GM19025 (cell line): ENCODE results near the gene QRICH1.

Experiments used
- ATAC-seq: cut with Tn5 transposase; IDR thresholded peaks from one replicate; pipeline ENCODE4 v1.9.1; 2021; ENCODE audit warnings: mild to moderate bottlenecking, low read depth, moderate library complexity; ENCODE audit not compliant: unreplicated experiment

Gene QRICH1

DNA sequence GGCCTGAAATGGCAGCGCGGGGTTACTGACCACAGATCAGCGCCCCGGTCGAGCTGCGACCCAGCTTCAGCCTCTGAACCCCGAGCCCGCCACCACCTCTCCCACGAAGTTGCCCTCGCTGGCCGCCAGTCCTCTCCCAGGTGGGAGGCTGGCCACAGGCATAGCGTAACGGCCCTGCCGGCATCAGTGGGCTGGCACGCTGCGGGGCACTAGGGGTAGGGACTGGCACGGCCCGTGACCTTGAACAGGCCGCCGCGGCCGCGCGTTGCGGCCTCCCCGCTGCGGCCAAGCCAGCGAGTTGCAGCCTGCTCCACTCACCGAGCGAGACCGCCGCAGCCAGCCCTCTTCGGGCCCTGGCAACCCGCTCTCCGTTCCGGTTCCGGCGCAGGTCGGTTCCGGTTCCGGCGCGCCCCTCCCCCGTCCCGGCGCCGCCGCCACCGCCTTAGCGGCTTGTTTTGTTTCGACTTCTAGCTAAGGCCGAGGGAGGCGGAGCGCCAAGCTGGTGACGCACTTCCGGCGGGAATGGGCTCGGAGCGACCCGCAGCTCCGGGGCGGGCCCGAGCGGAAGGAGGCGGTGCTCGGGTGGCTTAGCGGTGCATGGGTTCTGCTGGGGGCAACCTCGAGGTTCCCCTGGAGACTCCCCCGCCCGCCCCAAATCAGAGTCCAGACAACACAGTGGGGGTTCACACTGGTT lies 26.7 kb upstream of the QRICH1 start, which contains the start of gene USP19:
Gene USP19, minus strand, starts transcription at position 386 of the 694 bp plus-strand sequence. CDS start 1,678 bp downstream, outside the sequence.
- ATAC-seq: peak; percentile 81

- ATAC-seq: no peak
Observed at GRCh38 chr3:49120096-49120437, 26.2 kb upstream of the QRICH1 start.

- no peak for ATAC-seq
Observed at GRCh38 chr3:49119439-49119838, 25.6 kb upstream of the QRICH1 start.

GRCh38 chr3:49119036-49119435 lies 25.2 kb upstream of the QRICH1 start:
- no peak for ATAC-seq

- ATAC-seq: no peak
Observed at GRCh38 chr3:49112262-49112661, 18.4 kb upstream of the QRICH1 start.

DNA sequence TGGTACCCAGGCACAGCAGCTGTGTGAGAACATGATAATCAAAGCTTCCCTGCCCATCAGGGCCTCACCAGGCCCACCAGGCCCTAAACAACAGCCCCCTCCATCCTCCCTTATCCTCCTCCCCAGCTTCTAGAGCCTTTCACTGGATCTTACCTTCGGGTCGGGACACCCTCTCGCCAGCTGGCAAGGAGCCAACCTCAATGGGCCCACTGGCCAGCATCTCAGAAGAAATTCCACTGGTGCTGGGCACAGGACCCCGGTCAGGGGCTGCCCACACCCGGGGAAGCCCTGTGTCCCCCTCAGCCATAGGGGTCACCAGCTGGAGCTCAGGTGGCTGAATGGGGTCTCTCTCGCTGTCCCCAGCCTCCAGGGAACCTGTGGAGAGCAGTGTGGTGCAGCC lies 17.5 kb upstream of the QRICH1 start:
- no peak for ATAC-seq

GRCh38 chr3:49110780-49111179 lies 16.9 kb upstream of the QRICH1 start:
- ATAC-seq: no peak

- no peak for ATAC-seq
Observed at GRCh38 chr3:49108346-49108745, 14.5 kb upstream of the QRICH1 start.

DNA sequence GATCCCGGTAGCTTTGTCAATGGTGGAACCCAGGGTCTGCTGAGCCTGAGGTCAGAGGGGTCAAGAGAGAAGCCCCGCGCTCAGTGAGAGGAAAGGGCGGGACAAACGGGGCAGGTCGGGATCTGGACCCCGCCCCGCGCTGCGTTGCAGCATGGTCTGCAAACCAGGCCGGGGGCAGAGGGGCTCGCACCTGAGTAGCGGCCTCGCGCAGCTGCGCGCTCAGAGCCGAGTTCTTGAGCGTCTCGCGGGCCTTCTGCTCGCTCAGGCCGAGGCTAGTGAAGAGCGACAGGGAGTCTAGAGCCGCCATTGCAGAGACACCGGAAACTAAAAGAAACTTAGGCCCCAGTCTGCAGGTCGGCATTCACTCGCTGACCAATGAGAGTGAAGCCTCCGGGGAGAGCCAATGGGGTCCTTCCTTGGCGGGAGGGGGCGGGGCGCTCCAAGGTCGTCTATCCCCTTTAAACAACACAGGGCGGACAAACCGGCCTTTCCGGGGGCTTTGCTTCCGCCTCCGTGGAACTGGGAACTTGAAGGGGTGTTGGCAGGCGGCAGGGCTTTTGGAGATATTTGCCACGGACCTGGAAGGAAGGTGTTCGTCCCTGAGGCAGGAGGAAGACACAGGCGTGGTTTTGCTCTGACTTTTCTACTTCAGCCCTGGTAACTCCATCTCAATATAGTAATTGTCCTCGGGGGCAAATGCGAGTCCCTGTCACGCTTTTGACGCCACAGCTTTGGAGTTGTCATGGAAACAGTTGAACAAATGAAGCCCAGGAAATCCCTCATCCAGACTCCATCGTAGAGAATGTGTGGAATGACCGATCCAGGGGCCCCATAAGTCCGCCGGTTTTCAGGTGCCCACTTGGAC lies 10.8 kb upstream of the QRICH1 start, which contains the start of gene QARS1:
Gene QARS1, minus strand, starts transcription at position 331 of the 865 bp plus-strand sequence. Its CDS starts 24 bp downstream, at position 307.
- peak; percentile 95 for ATAC-seq

DNA sequence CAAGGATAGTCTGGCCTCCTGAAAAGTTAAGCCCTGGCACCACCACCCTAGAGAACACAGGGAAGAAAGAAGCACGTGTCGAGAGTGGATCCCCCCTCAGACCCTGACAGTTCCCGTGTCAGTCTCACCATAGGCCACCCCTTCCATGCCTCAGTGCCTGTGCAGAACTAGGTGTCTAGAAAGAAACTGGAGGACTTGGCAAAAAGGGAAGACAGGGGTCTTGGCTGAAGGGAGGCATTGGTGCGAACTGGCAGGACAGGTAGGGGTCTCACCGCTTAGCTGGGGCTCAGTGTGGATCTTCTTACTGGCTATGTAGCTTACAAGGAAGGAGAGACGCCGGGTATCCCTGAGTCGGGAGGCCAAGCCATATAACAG lies 10.2 kb upstream of the QRICH1 start:
- no peak for ATAC-seq

DNA sequence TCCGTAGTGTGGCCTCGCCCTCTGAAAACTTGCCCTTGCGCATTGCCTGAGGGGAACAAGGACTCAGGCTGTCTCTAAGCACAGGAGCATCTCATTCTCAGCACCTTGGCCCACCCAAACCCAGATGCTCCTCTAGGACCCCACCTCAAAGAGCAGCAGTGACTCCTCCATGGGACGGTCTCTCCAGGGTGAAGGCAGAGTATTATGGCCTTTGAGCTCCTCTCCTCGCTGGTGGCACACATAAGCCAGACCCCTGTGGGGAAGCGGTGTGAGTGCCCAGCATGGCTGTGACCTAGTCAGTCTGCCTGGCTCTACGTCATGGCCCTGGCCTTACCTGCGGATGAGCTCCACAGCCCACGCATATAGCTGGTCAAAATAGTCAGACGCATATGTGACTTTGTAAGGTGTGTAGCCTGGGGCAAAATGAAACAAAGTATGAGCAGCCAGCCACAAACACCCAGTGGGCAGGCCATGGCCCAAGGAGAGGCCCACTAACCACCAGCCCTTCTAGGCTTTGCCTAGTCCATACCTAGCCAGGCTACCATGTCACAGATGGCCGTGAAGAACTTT lies 6.3 kb upstream of the QRICH1 start:
- ATAC-seq: no peak

GRCh38 chr3:49098910-49099630 lies 5.2 kb upstream of the QRICH1 start:
- no peak for ATAC-seq

DNA sequence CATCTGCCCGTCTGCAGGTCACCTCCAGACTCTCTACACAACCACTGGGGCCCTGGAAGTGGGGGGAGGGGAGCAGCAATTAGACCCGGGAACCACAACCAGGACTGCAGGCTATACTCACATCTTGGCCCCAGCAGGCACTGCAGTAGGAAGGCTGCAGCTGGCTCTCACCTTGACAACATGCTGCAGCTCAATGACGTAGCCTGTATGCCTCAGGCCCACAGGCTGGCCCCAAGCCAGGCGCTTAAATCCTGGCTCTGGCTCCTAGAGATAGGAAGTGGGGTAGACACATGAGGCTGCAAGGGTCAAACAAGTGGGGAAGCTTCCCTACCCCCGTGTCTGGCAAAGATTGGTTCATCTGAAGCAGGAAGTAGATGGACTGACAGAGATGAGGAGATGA lies 4.6 kb upstream of the QRICH1 start:
- no peak for ATAC-seq

- ATAC-seq: peak; percentile 18
Observed at GRCh38 chr3:49092938-49093852, 676 bp downstream of the QRICH1 start.

- no peak for ATAC-seq
Observed at GRCh38 chr3:49081429-49081828, 12.4 kb downstream of the QRICH1 start.

GRCh38 chr3:49079270-49079669 lies 14.6 kb downstream of the QRICH1 start:
- no peak for ATAC-seq

DNA sequence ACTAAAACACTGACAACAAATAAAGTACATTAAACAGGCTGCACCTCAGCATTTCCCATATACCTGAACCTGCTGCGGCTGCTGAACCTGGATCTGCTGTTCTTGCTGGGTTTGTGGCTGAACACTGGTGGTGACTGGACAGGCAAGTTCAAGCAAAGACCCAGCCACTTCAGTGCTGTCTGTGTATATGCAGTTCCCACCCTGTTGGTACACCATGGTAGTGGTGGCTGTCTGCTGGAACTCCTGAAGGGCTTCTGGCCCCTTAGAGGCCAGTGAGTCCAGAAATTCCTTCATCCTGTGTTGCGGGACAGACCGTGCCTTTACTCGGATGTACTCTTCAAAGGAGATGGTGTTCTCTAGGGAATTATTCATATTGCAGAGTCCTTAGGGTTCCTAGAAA lies 17.2 kb downstream of the QRICH1 start:
- no peak for ATAC-seq

GRCh38 chr3:49076116-49076515 lies 17.8 kb downstream of the QRICH1 start:
- ATAC-seq: no peak

DNA sequence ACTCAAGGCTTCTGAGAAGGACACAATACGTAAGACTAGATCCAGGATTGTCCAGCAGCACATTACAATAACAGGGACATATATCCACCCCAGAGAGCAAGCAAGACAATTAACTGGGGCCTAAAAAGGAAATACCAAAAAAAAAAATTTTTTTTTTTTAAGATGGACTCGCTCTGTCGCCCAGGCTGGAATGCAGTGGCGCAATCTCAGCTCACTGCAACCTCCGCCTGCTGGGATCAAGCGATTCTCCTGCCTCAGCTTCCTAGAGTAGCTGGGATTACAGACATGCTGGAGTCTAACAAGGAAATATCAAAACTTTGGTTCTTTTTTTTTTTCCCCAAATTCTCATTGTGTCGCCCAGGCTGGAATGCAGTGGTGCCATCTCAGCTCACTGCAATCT lies 35.9 kb downstream of the QRICH1 start:
- no peak for ATAC-seq

GRCh38 chr3:49057268-49057667 lies 36.6 kb downstream of the QRICH1 start:
- ATAC-seq: no peak
